Measurements from ENCODE around the gene TMEM132C.
"Not testable (repeated sequence)": the region's sequence is repeated elsewhere in the genome, so short reads cannot be mapped to it uniquely, and the experiment has no call there.

Gene TMEM132C

GRCh38 chr12:128245121-128245520 lies 21.8 kb upstream of the TMEM132C start:
- in situ Hi-C loops (cut with MboI; ENCODE audit: low sequenced_read_pairs, unreplicated experiment): no loop called here
- TF ChIP-seq CTCF (IDR thresholded peaks at IDR 0.05; ENCODE audit: borderline replicate concordance, control extremely low read depth, extremely low read depth, insufficient read depth, missing control alignments): no peak
- no peak for DNase-seq (ENCODE audit: low spot score)

DNA sequence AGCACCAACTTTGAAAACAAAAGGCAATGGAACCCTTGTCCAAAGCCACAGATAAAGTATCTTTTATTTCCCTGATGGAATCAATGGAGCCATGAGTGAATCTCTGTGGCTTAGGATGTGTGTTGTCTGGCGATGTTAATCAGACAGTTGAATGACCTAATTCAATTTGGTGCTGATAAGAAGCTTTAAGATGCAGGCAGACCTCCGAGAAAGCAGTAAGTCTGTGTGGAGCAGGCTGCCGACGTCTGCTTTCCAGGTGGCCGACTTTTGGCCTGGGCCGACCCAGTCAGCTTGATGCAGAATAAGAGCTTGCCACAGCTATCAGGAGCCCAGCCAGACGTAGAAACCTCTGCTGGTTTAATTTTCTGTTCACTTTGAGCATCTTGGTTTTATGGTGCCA lies 21.1 kb upstream of the TMEM132C start:
- in situ Hi-C loops (cut with MboI; ENCODE audit: low sequenced_read_pairs, unreplicated experiment): no loop called here
- no peak for TF ChIP-seq CTCF (IDR thresholded peaks at IDR 0.05; ENCODE audit: borderline replicate concordance, control extremely low read depth, extremely low read depth, insufficient read depth, missing control alignments)
- DNase-seq (ENCODE audit: low spot score): no peak

DNA sequence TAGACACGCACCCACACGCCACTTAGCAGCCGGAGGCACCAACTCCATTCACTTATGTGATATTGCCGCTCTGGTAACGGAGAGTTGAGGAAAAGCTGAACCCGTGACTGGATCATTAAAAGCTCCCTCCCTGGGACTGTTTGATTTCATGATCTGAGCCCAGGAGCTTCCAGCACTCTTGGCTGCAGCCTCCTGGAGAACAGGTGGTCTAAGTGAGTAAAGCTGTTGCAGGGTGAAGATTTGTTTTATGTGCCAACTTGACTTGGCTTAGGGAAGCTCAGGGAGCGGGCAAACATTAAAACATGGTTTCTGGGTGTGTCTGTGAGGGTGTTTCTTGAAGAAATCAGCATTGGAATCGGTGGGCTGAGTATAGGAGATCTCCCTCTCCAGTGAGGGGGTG lies 16.9 kb upstream of the TMEM132C start:
- in situ Hi-C loops (cut with MboI; ENCODE audit: low sequenced_read_pairs, unreplicated experiment): no loop called here
- TF ChIP-seq CTCF (IDR thresholded peaks at IDR 0.05; ENCODE audit: borderline replicate concordance, control extremely low read depth, extremely low read depth, insufficient read depth, missing control alignments): no peak

GRCh38 chr12:128253829-128254228 lies 13.1 kb upstream of the TMEM132C start:
- DNase-seq (ENCODE audit: low spot score); in situ Hi-C loops (cut with MboI; ENCODE audit: low sequenced_read_pairs, unreplicated experiment): not testable (repeated sequence)

More for the DNA sequence above, 16.9 kb upstream of the TMEM132C start:
- no peak for DNase-seq (ENCODE audit: low spot score)

DNA sequence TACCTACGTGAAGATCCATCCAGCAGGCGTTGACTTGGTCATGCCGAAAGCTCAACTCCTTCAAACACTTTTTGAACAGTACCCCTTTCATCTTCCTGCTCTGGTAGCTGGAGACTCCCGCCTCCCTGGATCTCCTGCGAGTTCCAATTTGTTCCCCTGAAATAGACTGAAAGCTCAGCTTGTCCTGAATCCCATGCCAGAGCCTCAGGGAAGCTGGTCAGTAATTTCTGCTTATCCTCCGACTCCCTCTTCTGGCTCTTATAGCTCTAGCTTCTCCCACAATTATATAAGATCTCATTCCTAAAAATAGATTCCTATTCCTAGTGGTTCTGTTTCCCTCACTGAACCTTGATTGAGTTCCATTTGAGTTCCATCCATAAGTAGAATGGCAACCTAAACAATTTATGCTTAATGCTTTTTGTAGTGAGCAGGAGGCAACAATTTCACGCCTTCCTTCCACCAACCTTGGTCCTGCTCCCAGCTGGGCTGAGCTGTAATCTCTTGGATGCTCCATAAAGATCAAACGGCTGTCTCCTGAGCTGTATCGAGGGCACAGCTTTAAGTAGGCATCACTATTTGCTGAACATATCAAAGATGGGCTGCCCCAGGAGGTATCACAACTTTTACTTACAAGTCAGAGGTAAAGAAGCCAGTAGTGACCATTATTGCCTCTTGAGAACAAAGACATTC lies 8.0 kb upstream of the TMEM132C start:
- in situ Hi-C loops (cut with MboI; ENCODE audit: low sequenced_read_pairs, unreplicated experiment): no loop called here
- no peak for DNase-seq (ENCODE audit: low spot score)
- no peak for TF ChIP-seq CTCF (IDR thresholded peaks at IDR 0.05; ENCODE audit: borderline replicate concordance, control extremely low read depth, extremely low read depth, insufficient read depth, missing control alignments)

DNA sequence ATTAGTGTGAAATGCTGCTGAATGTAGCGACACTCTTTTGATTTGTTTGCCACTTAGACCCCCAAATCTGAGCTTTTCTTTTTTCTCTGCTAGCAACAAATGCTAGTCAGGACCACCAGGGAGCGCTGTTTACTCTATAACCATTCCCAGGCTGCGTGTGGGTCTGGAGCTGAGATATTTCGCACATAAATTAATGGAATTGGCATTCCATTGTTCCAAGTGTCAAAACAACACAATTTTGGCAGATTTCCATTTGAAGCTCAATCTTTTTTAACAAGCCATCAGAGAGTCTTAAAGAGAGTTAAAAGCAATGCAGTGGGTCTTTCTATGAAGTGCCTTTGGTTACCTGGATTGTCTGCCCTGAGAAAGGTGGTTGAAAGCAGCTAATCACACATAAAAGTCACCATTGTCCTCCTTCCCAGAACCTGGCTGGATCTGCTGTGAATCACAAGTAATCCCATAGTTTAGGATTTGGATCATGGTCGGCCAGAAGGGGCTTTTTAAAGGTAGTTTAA lies 7.4 kb upstream of the TMEM132C start:
- in situ Hi-C loops (cut with MboI; ENCODE audit: low sequenced_read_pairs, unreplicated experiment): no loop called here
- peak; percentile 24 for DNase-seq (ENCODE audit: low spot score)
- TF ChIP-seq CTCF (IDR thresholded peaks at IDR 0.05; ENCODE audit: borderline replicate concordance, control extremely low read depth, extremely low read depth, insufficient read depth, missing control alignments): no peak

DNA sequence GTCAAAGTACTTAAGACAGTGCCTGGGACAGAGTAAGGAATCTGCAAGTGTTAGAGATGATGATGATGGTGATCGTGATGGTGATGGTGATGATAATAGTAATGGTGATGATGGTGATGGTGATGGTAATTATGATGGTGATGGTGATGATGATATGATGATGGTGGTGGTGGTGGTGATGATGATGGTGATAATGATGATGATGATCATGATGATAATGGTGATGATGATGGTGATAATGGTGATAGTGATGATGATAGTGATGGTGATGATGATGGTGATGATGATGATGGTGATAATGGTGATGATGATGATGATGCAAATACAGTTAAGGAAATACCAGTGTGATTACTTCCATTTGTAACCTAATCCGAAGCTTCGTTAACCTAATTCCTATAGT lies 5.2 kb upstream of the TMEM132C start:
- in situ Hi-C loops (cut with MboI; ENCODE audit: low sequenced_read_pairs, unreplicated experiment): no loop called here
- DNase-seq (ENCODE audit: low spot score): no peak
- no peak for TF ChIP-seq CTCF (IDR thresholded peaks at IDR 0.05; ENCODE audit: borderline replicate concordance, control extremely low read depth, extremely low read depth, insufficient read depth, missing control alignments)

Data from GM13976 (cell line).